CD4-positive, alpha-beta T cell treated with Interleukin-15 for 4 hours (primary cell): ENCODE results near the gene ICAM3.
"Not testable (repeated sequence)": the region's sequence is repeated elsewhere in the genome, so short reads cannot be mapped to it uniquely, and the experiment has no call there.

Experiments used
- DNase-seq: peaks from one replicate; pipeline ENCODE4 v3.0.0-alpha.2; 2020; ENCODE audit warnings: low spot score

The ICAM3 gene

GRCh38 chr19:10344780-10345179 is 5.4 kb upstream of the ICAM3 start:
- DNase-seq, result no peak

DNA sequence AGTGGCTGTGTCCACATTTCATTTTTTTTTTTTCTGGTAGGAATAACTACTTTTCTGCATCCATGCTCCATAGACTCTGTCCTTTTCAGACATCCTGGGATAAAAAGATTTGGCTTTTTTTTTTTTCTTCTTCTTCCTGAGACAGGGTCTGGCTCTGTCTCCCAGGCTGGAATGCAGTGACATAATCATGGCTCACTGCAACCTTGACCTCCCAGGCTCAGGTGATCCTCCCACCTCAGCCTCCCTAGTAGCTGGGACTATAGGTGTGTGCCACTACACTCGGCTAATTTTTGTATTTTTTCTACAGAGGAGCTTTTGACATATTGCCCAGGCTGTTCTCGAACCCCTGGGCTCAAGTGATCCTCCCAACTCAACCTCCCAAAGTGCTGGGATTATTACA is 4.1 kb upstream of the ICAM3 start:
- no peak for DNase-seq

DNA sequence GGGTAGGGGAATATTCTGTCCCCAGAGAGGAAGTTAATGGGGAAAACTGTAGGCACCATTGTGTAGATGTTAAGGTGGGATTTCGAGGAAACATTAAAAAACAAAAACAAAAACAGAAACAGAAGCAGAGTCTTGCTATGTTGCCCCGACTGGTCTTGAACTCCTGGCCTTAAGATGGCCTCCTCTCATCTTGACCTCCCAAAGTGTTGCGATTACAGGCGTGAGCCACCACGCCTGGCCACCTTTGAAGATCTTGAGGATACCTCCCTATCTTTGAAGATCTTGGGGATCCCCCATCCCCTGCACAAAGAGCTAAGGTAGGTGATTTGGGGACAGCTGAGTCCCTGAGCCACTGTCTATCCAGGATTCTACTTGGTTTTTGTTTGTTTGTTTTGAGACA is 553 bp upstream of the ICAM3 start:
- DNase-seq, result no peak

DNA sequence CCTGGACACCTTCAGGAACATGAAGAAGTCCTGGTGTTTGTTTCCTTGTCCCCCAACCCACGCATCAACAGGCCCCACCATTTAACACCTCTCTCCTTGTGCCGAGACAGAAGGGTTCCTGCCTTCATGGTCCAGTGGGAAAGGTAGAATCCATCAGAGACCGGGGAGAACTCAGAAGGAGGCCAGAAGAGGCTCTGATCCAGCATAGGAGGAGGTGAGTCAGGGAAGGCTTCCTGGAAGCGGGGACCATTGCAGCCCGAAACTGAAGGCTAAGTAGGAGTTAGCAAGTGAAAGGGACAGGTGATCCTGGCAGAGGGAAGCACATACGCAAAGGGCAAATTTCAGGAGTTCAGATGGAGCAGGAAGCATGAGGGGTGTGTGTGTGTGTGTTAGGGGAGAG is 484 bp downstream of the ICAM3 start:
- DNase-seq, result no peak

GRCh38 chr19:10336725-10337124 is 2.7 kb downstream of the ICAM3 start:
- not testable (repeated sequence) for DNase-seq

DNA sequence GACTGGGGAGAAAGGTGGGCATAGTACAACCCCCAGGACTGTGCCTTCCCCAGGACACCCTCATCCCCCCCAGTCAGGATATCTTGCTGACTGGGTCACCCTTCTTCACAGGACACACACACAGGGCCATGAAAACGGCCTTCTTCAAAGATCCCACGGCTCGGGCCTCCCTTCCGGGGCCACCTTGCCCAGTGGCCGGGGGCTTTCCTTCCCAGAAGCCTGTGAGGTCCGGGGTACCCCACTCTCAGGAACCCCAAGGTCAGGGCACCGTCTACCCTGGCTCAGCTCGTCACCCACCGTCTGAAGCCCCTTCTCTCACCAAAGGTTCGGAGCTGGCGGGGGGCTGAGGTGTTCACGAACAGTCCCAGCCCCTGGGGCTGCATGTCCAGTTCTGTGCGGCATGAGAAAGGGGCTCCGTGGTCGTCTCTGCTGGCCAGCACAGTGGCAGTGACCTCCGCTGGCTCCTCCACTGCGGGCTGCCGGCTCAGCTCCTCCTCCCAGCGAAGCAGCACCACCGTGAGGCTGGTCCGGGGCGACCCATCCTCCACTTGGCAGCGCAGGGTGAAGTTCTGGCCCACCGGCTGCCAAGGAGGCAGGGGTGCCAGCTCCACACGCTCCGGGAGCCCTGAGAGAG is 4.0 kb downstream of the ICAM3 start:
- DNase-seq, result no peak

- no peak for DNase-seq
Measured at GRCh38 chr19:10334588-10335351, 4.7 kb downstream of the ICAM3 start.

DNA sequence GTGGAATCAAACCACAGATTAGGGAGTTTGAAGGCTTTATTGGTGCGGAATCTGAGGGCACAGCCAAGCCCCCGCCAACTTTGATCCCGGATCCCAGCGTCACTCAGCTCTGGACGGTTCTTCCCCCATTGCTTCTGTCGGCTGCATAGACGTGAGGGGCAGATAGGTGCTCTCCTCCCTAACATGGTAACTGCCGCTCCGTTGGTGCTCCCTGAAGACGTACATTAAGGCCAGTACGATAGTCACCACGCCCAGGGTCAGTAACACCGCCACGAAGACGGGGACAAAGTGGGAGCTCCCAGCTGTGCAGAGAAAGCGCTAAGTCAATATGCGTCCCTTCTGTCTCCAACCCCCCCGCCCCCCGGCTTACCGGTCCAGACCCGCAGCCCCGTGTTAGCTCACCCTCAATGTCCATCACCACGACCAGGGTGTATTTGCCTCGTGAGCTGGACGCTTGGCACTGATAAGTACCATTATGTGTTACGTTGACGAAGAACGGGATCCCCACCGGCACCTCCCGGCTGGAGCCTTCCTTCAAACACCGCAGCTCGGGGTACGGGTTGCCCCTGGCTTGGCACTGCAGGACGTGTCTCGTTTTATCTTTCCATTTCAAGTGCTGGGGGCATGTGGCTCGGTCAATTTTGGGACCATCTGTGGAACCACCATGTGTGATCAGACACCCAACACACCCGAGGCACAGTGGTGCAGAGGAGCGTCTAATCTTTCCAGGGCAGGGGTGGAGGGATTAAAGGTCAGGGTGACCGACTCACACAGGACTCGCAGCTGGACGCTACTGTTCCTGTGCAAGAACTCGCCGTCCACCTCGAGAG is 5.5 kb downstream of the ICAM3 start:
- DNase-seq, result no peak

DNA sequence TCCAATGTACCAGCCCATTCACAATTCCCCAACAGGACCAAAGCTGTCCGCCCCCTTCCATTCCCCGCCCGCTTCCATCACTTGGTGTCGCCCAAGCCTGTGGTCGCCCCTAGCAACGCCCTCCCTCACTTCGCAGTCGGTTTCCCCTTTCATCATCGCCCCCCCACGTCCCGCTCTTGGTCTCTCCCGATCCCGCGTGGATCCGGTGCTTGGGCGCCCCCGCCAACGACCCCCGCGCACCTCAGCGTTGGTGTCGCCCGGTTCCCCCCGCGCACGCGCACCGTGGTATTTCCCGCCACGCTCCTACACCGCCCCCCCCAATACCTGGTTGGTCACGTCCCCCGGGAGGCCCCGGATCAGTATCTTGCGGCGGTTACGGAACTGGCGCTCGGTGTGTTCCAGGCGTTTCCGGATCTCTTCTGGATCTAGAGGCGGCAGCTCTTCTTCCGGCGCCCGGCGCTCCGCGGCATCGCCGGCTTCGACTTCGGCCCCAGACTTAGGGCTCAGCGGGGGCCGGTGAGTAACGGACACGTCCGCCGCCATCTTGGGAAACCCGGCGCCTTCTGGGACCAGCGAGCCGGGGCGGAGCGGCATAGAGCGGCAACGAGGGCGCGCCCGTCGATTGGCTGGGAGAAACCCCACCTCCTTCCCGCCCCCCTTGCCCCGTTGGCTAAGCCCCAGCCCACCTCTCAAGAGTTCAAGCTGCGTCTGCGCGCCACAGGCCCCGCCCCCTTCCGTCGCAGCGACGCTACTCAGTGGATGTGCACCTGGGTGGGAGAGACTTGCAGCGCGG is 6.3 kb downstream of the ICAM3 start, which contains the start of gene RAVER1:
RAVER1 (minus strand) TSS at position 565 of the 793 bp plus-strand sequence; CDS start at position 543, 22 bp downstream.
- DNase-seq, result peak; percentile 98

DNA sequence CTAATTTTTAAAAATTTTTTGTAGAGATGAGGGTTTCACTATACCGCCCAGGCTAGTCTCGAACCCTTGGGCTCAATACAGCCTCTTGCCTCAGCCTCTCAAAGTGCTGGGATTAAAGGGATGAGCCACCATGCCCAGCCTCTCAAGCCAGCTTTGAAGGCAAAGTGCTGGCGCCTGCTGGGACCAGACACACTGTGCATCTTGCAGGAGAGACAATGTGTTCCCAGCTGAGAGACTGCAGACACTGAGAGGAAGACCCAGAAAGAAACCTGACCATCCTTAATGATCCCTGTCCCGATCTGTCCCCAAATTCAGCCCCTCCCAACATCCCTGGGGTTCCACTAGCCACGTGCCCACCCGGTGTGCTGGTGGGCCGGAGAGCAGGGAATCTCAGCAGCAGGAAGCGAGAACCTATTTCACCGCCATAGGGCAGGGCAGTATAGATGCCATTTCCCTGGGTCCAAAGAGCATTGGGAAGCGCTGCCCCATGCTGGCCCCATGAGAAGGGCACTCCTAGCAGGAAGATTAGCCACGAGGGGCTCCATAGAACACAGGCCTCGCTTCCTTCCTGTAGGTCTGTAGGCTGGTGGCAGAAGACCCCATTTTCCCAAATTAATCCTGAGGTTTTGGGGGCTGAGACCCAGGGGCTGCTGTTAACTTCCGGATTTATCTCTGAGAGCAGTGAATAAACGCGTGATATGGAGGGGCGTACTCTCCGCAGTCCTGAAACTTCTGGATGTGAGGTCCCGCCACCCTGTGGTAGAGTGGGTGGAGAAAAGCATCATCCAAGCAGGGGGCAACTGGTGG is 7.1 kb downstream of the ICAM3 start:
- no peak for DNase-seq

- DNase-seq, result no peak
Measured at GRCh38 chr19:10329555-10329954, 9.9 kb downstream of the ICAM3 start.

GRCh38 chr19:10328558-10329429 is 10.6 kb downstream of the ICAM3 start:
- no peak for DNase-seq

- no peak for DNase-seq
Measured at GRCh38 chr19:10327793-10328192, 11.6 kb downstream of the ICAM3 start.

DNA sequence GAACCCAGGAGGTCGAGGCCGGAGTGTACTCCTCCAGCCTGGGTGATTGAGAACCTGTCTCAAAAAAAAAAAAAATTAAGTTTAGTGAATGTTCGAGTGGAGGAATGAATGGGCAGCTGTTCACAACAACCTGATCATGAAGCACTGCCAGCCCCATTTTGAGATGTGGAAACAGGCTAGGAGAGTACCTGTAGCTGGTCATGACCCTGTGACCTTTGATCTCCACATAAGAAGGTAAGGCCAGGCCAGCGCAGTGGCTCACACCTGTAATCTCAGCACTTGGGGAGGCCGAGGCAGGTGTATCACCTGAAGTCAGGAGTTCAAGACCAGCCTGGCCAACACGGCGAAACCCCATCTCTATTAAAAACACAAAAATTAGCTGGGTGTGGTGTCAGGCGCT is 13.7 kb downstream of the ICAM3 start:
- no peak for DNase-seq

- DNase-seq, result no peak
Measured at GRCh38 chr19:10321874-10322835, 17.3 kb downstream of the ICAM3 start.

DNA sequence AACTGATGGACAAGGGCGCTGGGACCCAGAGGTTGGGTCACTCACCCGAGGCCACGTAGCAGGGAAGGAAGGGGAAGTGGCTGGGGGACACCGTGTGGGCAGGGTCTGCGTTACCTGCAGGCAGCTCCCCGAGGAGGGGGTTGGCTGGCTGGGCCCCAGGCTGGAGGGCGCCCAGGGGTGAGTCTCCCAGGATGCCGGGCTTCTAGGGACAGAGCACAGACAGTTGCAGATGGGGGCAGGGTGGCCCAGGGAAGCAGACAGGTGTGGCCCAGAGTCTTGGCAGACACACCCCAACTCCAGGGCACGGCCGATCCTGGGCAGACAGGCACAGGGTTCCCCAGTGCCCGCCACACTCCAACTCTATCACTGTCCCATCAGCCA is 18.0 kb downstream of the ICAM3 start:
- DNase-seq, result no peak

DNA sequence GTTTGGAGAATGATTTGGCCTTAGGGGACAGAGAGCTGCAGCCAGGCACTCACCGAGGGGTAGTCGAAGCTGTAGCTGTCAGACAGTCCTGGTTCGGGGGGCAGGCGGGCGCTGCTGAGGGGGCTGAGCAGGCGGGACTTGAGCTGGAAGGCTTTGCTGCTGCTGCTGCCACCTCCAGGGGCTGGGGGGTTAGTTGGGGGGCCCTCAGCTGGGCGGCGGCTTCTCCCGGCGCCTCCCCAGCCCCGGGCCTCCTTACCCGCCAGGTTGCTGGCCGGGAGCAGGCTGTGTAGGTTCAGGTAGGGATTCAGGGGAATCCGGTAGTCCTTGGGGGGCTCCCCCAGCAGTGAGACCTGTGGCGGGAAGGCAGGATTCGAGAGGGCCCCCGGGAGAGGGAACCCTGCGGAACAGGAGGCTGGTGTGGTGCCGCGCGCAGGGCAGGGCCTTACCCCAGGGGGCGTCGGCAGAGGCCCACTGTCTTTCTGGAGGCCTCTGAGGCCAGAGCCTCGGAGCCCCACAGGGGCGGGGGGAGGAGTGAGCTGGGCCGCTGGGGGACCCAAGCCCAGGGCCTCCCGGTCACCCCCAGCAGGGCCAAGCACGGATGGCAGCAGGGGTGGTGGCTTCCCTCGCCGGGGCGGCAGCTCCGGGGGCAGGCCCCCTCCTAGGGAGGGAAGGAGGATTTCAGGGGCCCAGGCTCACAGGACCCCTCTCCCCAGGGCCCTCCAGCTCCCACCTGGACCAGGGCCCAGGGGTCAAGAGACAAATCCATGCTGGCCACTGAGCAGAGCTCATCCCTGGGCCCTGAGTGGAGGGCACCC is 18.6 kb downstream of the ICAM3 start:
- no peak for DNase-seq
